Ascending aorta (tissue), 2 donors: ENCODE measurements around the gene OLFM1. TPM values are rescaled to one million over a fixed set of nuclear protein-coding genes. Genes with fewer than 3 reads are reported as not detected.

Experiments used
- DNase-seq, 2 donors: peaks; one replicate each; pipeline ENCODE4 v3.0.0-alpha.2; 2019; ENCODE audit warnings: low spot score in 2 of 2
- H3K27ac ChIP-seq, 2 donors: fragments of 200-600 bp; sonication (generic); one replicate each; pipeline ENCODE4 v1.5.1; 2016 to 2017; ENCODE audit warnings: mild to moderate bottlenecking in 1 of 2
- H3K27me3 ChIP-seq: fragments of 200-600 bp; sonication (generic); one replicate; pipeline ENCODE4 v1.5.1; 2017
- H3K36me3 ChIP-seq, 2 donors: fragments of 200-600 bp; sonication (generic); one replicate each; pipeline ENCODE4 v1.5.1; 2016
- H3K4me1 ChIP-seq, 2 donors: fragments of 200-600 bp; sonication (generic); one replicate each; pipeline ENCODE4 v1.5.1; 2016 to 2017; ENCODE audit warnings: mild to moderate bottlenecking in 1 of 2
- H3K4me3 ChIP-seq, 2 donors: fragments of 200-600 bp; sonication (generic); one replicate each; pipeline ENCODE4 v1.5.1; 2016 to 2017; ENCODE audit warnings: mild to moderate bottlenecking in 1 of 2
- H3K9me3 ChIP-seq, 2 donors: fragments of 200-600 bp; sonication (generic); one replicate each; pipeline ENCODE4 v1.5.1; 2016
- CTCF ChIP-seq, 3 experiments: fragments of 200-600 bp in 2 of 3; fragments of 450-650 bp in 1 of 3; sonication (generic) in 2 of 3; IDR thresholded peaks; one replicate each; pipeline ENCODE4 v1.5.1; 2016 to 2019; ENCODE audit warnings: antibody characterized with exemption in 3 of 3, mild to moderate bottlenecking in 1 of 3, moderate library complexity in 1 of 3
- intact Hi-C: fragments of 100-400 bp; cut with DNase I; formaldehyde crosslinking; loops from one replicate; pipeline ENCODE4 v1.15.1; 2023
- total RNA-seq: library from RNA; depleted of rRNA; stranded (reverse); fragments of >200 nt; gene quantifications from one replicate; pipeline ENCODE4 v1.1.0, GENCODE V29; 2016

Gene OLFM1
- total RNA-seq, 1 donor from 2014 or later: 102 TPM

DNA sequence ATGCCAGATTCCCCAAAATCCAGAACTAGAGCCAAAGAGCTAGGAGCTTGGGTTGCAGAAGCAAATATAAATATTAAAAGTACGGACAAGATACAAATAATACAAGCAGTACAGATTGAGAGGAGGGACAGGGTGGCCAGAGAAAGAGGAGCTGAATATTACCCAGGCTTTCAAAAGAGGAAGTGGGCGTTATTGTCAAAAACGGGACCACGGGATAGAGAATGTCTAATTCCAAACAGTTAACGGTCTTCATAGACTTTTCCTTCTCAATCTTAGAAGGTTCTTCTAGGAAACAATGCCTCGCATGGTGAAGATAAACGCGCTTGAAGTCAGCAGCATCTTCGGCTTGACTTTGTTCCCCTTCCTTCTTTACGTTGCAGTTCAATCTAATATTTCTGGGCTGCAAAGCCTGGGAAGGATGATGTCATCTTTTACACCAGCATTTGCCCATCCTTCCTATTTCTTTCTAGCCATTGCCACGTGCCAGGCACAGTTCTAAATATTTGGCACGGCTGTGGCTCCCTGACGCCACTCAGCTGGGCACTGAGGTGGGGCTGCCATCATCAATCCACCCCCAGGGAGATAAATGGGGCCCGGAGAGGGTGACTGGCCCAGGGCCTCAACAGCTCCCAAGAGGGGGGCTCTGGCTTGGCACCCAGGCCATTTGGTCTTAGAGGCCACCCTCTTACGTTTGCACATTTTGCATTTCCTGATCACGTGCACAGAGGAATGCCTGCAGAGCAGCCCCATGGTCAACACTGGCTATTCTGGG lies 16.3 kb upstream of the OLFM1 start:
- intact Hi-C loops: no loop called here
- no peak for TF ChIP-seq CTCF (IDR thresholded peaks at IDR 0.05)
- H3K9me3 ChIP-seq: no peaks in the 10 kb centered on the region
- H3K27ac ChIP-seq: no peak overlapping the region
- peak in 1 of 2 donors; percentile 48 for DNase-seq
- H3K4me1 ChIP-seq: peaks cover 0 to 4% of the 10 kb centered on the region in 2 donors
- no peaks in the 10 kb centered on the region for H3K36me3 ChIP-seq
- H3K27me3 ChIP-seq: no peaks in the 10 kb centered on the region
- no peak overlapping the region for H3K4me3 ChIP-seq

GRCh38 chr9:135073081-135073740 lies 14.3 kb upstream of the OLFM1 start:
- intact Hi-C loops: no loop called here
- no peaks in the 10 kb centered on the region for H3K27me3 ChIP-seq
- no peaks in the 10 kb centered on the region for H3K9me3 ChIP-seq
- H3K4me1 ChIP-seq: peaks cover 0 to 4% of the 10 kb centered on the region in 2 donors
- H3K27ac ChIP-seq: no peak overlapping the region
- DNase-seq: peak in 1 of 2 donors; percentile 52
- no peak overlapping the region for H3K4me3 ChIP-seq
- no peak for TF ChIP-seq CTCF (IDR thresholded peaks at IDR 0.05)
- H3K36me3 ChIP-seq: no peaks in the 10 kb centered on the region

- intact Hi-C loops: no loop called here
- Histone ChIP-seq H3K4me1 (peaks cover 0 to 4% of the 10 kb centered on the region in 2 donors), H3K4me3 (no peak overlapping the region), H3K27me3 (no peaks in the 10 kb centered on the region), H3K9me3 (no peaks in the 10 kb centered on the region), H3K27ac (no peak overlapping the region), H3K36me3 (no peaks in the 10 kb centered on the region)
- no peak for TF ChIP-seq CTCF (IDR thresholded peaks at IDR 0.05)
- DNase-seq: peak in 1 of 2 donors; percentile 34
Measured at GRCh38 chr9:135073741-135074305, 13.6 kb upstream of the OLFM1 start.

GRCh38 chr9:135074354-135075233 lies 12.9 kb upstream of the OLFM1 start:
- Histone ChIP-seq H3K4me1 (peaks cover 0 to 4% of the 10 kb centered on the region in 2 donors), H3K36me3 (no peaks in the 10 kb centered on the region), H3K27me3 (no peaks in the 10 kb centered on the region), H3K4me3 (peak overlapping the region; percentile 44 to 79), H3K27ac (no peak overlapping the region), H3K9me3 (no peaks in the 10 kb centered on the region)
- DNase-seq: peak in 1 of 2 donors; percentile 45
- no peak for TF ChIP-seq CTCF (IDR thresholded peaks at IDR 0.05)
- intact Hi-C loops: no loop called here
